Gastroesophageal sphincter (tissue), 3 donors: ENCODE results near the gene SPEN.

Source experiments
- CTCF ChIP-seq, 4 experiments: fragments of 200-600 bp in 2 of 4; fragments of 450-650 bp in 2 of 4; sonication (generic) in 1 of 4; IDR thresholded peaks; one replicate each; pipeline ENCODE4 v1.5.1; 2017 to 2019; ENCODE audit warnings: antibody characterized with exemption in 4 of 4, mild to moderate bottlenecking in 2 of 4, moderate library complexity in 2 of 4
- EP300 ChIP-seq: sonication (generic); formaldehyde crosslinking; IDR thresholded peaks from one replicate; pipeline ENCODE4 v1.6.1; 2017; ENCODE audit warnings: antibody characterized with exemption, mild to moderate bottlenecking
- POLR2A ChIP-seq, 2 donors: fragments of 450-650 bp; IDR thresholded peaks; one replicate each; pipeline ENCODE4 v1.6.1; 2017; ENCODE audit warnings: antibody characterized with exemption in 2 of 2, mild to moderate bottlenecking in 2 of 2, moderate library complexity in 1 of 2
- POLR2AphosphoS5 ChIP-seq: sonication (generic); formaldehyde crosslinking; IDR thresholded peaks from one replicate; pipeline ENCODE4 v1.6.1; 2017; ENCODE audit warnings: antibody characterized with exemption

GRCh38 chr1:15952317-15953258 lies 105.1 kb downstream of the SPEN start:
- TF ChIP-seq POLR2AphosphoS5, result peak; percentile 39
- no peak for TF ChIP-seq CTCF (IDR thresholded peaks at IDR 0.05)
- no peak for TF ChIP-seq POLR2A (IDR thresholded peaks at IDR 0.05)
- no peak for TF ChIP-seq EP300
